Measurements from ENCODE around the gene EML6. TPM values are rescaled to one million over a fixed set of nuclear protein-coding genes. Genes with fewer than 3 reads are reported as not detected.
A peak's percentile ranks its signal among the peaks of the same experiment; 100 is the strongest.

The EML6 gene
- total RNA-seq, 1 donor from 2014 or later = 8.1 TPM

DNA sequence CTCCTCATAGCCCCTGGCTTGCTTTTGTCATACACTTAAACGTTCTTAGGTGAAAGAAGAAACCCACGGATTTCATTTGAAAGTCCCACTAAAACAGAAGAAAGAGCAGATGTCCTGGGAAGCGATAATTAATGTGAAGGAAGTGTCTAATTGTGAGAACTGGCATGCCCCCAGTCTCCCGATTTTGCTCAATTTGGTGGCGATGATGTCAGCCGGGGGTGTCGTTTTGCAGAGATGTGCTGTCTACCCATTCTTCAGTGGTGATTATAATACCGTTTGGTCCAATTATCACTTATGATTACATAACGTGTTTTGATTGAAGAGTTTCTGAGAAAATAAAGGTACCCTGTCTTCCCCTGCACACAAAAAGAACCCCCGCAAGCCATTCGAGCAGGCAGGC lies 223.7 kb downstream of the EML6 start:
- TF ChIP-seq, protein P1, sequence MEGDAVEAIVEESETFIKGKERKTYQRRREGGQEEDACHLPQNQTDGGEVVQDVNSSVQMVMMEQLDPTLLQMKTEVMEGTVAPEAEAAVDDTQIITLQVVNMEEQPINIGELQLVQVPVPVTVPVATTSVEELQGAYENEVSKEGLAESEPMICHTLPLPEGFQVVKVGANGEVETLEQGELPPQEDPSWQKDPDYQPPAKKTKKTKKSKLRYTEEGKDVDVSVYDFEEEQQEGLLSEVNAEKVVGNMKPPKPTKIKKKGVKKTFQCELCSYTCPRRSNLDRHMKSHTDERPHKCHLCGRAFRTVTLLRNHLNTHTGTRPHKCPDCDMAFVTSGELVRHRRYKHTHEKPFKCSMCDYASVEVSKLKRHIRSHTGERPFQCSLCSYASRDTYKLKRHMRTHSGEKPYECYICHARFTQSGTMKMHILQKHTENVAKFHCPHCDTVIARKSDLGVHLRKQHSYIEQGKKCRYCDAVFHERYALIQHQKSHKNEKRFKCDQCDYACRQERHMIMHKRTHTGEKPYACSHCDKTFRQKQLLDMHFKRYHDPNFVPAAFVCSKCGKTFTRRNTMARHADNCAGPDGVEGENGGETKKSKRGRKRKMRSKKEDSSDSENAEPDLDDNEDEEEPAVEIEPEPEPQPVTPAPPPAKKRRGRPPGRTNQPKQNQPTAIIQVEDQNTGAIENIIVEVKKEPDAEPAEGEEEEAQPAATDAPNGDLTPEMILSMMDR (conservative IDR thresholded peaks at IDR 0.05) = no peak
- Mint-ChIP-seq H3K4me1 (ENCODE audit: unreplicated experiment) (peaks cover 17% of the 10 kb centered on the region), H3K27ac (no peak overlapping the region), H3K36me3 (no peaks in the 10 kb centered on the region), H3K4me3 (no peak overlapping the region), H3K9me3 (no peaks in the 10 kb centered on the region), H3K27me3 (no peaks in the 10 kb centered on the region)
- no peak for DNase-seq (ENCODE audit: extremely low spot score, unreplicated experiment)

DNA sequence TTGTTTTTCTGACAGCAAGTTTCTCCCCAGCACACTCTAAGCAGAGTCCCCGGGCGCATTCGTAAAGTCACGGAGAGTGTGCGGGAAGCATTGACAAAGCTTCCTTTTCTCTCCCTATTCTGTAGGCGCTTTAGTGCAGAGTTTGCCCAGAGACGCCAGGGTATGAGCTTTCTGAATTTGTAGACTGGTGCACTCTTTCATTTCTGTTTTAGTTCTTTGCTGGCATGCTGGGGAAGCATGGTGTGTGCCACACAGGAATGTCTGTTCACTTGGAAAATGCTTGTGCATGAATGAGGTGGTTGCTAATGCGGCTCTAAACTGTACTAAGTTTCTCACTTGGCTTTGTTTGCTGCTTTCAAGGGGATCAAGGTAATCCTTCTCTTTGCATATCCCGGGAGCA lies 224.2 kb downstream of the EML6 start:
- TF ChIP-seq, protein P1 (conservative IDR thresholded peaks at IDR 0.05) = no peak
- DNase-seq (ENCODE audit: extremely low spot score, unreplicated experiment) = no peak
- Mint-ChIP-seq H3K4me3 (no peak overlapping the region), H3K27me3 (no peaks in the 10 kb centered on the region), H3K9me3 (no peaks in the 10 kb centered on the region), H3K36me3 (no peaks in the 10 kb centered on the region), H3K4me1 (ENCODE audit: unreplicated experiment) (peaks cover 17% of the 10 kb centered on the region), H3K27ac (no peak overlapping the region)

DNA sequence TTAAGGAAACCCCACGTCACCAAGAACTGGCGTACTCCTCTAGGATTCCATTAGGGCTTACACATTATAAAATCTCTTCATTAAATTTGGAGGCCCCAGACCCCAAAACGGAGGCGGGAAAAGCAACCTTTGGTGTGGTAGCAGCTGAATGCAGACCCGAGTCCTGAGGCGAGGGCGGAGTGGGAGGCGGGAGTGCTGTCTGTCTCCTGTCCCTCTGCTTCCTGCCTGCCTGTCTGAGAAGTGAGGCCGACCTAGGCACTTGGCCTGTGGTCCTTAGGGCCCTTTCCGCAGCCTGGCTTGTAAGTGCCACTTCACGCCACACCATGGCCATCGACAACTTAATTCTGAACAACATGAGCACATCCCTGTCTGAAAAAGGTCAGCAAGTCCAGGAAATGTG lies 224.7 kb downstream of the EML6 start:
- peaks cover 17% of the 10 kb centered on the region for H3K4me1 Mint-ChIP-seq (ENCODE audit: unreplicated experiment)
- no peaks in the 10 kb centered on the region for H3K9me3 Mint-ChIP-seq
- H3K27ac Mint-ChIP-seq = no peak overlapping the region
- no peak for DNase-seq (ENCODE audit: extremely low spot score, unreplicated experiment)
- TF ChIP-seq, protein P1 (conservative IDR thresholded peaks at IDR 0.05) = no peak
- H3K36me3 Mint-ChIP-seq = no peaks in the 10 kb centered on the region
- no peak overlapping the region for H3K4me3 Mint-ChIP-seq
- no peaks in the 10 kb centered on the region for H3K27me3 Mint-ChIP-seq

DNA sequence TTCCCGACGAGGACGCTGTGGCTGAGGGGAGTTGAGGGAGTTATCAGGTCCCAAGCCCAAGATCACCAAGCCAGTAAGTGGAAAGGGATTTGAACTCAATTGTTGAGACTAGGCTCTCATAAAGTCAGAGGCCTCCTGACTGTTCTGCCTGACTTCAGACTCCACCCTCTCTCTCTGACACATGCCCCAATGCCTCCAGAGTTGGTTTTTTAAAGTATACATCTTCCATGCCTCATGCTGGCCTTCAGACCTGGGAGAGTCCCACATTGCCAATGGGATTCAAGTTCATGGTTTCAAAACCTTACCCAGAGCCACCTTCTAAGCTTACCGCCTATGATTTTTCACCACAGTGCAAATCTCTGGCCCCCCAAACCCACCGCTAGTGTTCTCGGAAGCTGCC lies 226.0 kb downstream of the EML6 start:
- Mint-ChIP-seq H3K27me3 (no peaks in the 10 kb centered on the region), H3K27ac (peak overlapping the region; percentile 22), H3K36me3 (no peaks in the 10 kb centered on the region), H3K4me3 (no peak overlapping the region), H3K4me1 (ENCODE audit: unreplicated experiment) (peaks cover 17% of the 10 kb centered on the region), H3K9me3 (no peaks in the 10 kb centered on the region)
- no peak for DNase-seq (ENCODE audit: extremely low spot score, unreplicated experiment)
- TF ChIP-seq, protein P1 (conservative IDR thresholded peaks at IDR 0.05) = no peak

DNA sequence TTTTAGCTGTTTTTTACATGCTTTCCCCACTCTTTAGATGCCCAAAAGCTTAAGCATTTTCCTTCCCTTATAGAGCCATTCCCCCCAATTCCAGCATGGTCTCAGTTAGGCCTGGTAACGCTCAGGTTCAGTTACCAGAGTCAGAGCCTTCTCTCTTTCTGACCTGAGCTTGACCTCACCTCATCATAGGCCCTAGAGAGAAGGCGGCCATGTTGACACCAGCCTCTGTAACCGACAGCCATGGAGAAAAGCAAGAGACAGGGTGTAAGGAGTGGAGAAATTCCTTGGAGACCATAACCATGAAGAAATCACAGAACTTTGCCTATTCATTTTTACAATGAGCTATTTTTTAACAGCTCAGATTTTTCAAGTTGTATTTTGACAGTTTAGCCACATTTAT lies 227.3 kb downstream of the EML6 start:
- Mint-ChIP-seq H3K36me3 (no peaks in the 10 kb centered on the region), H3K27me3 (no peaks in the 10 kb centered on the region), H3K27ac (no peak overlapping the region), H3K9me3 (no peaks in the 10 kb centered on the region), H3K4me3 (no peak overlapping the region), H3K4me1 (ENCODE audit: unreplicated experiment) (peaks cover 17% of the 10 kb centered on the region)
- TF ChIP-seq, protein P1 (conservative IDR thresholded peaks at IDR 0.05) = no peak
- no peak for DNase-seq (ENCODE audit: extremely low spot score, unreplicated experiment)

DNA sequence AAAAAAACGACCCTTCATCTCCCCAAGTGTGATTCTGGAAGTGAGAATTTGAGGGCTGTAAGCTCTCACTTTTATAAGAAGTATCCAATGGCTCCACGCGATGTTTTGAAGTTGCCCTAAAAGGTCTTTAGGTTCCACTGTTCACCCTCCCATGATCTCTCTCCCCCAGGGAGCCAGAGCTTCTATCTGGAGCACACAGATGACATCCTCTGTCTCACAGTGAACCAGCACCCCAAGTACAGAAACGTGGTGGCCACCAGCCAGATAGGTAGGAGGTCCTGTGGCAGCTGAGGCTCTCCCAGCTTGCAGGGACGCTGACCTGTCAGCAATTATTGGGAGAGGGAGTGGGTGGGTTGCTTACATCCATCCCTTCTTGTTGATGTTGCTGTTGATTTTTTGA lies 229.0 kb downstream of the EML6 start:
- no peak for DNase-seq (ENCODE audit: extremely low spot score, unreplicated experiment)
- no peaks in the 10 kb centered on the region for H3K9me3 Mint-ChIP-seq
- H3K4me1 Mint-ChIP-seq (ENCODE audit: unreplicated experiment) = peaks cover 5% of the 10 kb centered on the region
- no peaks in the 10 kb centered on the region for H3K27me3 Mint-ChIP-seq
- no peaks in the 10 kb centered on the region for H3K36me3 Mint-ChIP-seq
- H3K4me3 Mint-ChIP-seq = no peak overlapping the region
- no peak overlapping the region for H3K27ac Mint-ChIP-seq
- TF ChIP-seq, protein P1 (conservative IDR thresholded peaks at IDR 0.05) = no peak
